Heart left ventricle (tissue), 16 donors: ENCODE data around the gene CDK5. TPM values are rescaled to one million over a fixed set of nuclear protein-coding genes. Genes with fewer than 3 reads are reported as not detected.

Experiments
- ATAC-seq, 4 donors: fragments of 200-7000 bp; cut with Tn5 transposase; one replicate each; pipeline ENCODE4 v1.9.1; 2020 to 2022; ENCODE audit warnings: moderate library complexity in 4 of 4, mild to moderate bottlenecking in 3 of 4, moderate number of reproducible peaks in 1 of 4
- DNase-seq, 5 donors: peaks; one replicate each; pipeline ENCODE4 v3.0.0-alpha.2; 2020
- H3K27ac ChIP-seq, 12 donors: fragments of 200-600 bp; sonication (generic) in 4 of 12; one replicate each; pipeline versions ENCODE4 v1.5.0 to v1.8.0; 2016 to 2022; ENCODE audit warnings: mild to moderate bottlenecking in 2 of 12
- H3K27me3 ChIP-seq, 9 donors: fragments of 200-600 bp; sonication (generic) in 2 of 9; one replicate each; pipeline versions ENCODE4 v1.5.1 to v1.8.0; 2016 to 2022; ENCODE audit warnings: mild to moderate bottlenecking in 3 of 9
- H3K36me3 ChIP-seq, 9 donors: fragments of 200-600 bp; sonication (generic) in 2 of 9; one replicate each; pipeline versions ENCODE4 v1.5.0 to v1.8.0; 2018 to 2022; ENCODE audit warnings: mild to moderate bottlenecking in 2 of 9
- H3K4me1 ChIP-seq, 12 donors: fragments of 200-600 bp; sonication (generic) in 4 of 12; one replicate each; pipeline versions ENCODE4 v1.5.0 to v1.8.0; 2016 to 2022; ENCODE audit warnings: mild to moderate bottlenecking in 3 of 12
- H3K4me3 ChIP-seq, 12 donors: fragments of 200-600 bp; sonication (generic) in 4 of 12; one replicate each; pipeline versions ENCODE4 v1.5.0 to v1.8.0; 2017 to 2022; ENCODE audit warnings: mild to moderate bottlenecking in 9 of 12, moderate library complexity in 4 of 12
- H3K9me3 ChIP-seq, 12 donors: fragments of 200-600 bp; sonication (generic) in 4 of 12; one replicate each; pipeline versions ENCODE4 v1.5.0 to v1.8.0; 2016 to 2022; ENCODE audit warnings: mild to moderate bottlenecking in 1 of 12
- POLR2A ChIP-seq, 2 donors: fragments of 450-650 bp; IDR thresholded peaks; one replicate each; pipeline ENCODE4 v1.6.1; 2017; ENCODE audit warnings: antibody characterized with exemption in 2 of 2, mild to moderate bottlenecking in 2 of 2, moderate library complexity in 2 of 2
- WGBS, 4 donors: extraction: QIAGEN DNeasy Blood & Tissue Kit in 2 of 4; methylation state at CpG; one replicate each; pipeline versions ENCODE4 v1.1.5 to v1.1.7; 2013 to 2018; 5-methylcytosine and 5-hydroxymethylcytosine counted together
- intact Hi-C, 10 donors: fragments of 100-400 bp; cut with DNase I; formaldehyde crosslinking; loops; one replicate each; pipeline versions ENCODE4 v1.11.1 to v1.14.2; 2022
- polyA plus RNA-seq, 2 donors: library from polyadenylated mRNA; stranded (reverse); fragments of 200-250 nt; gene quantifications; one replicate each; pipeline ENCODE4 v1.2.3, GENCODE V29; 2013
- total RNA-seq, 9 donors: library from RNA; depleted of rRNA in 2 of 9; stranded (reverse); fragments of >200 nt in 2 of 9; fragmentation: NEBNext Ultra II Directional in 3 of 9; extraction: Animal tissue kit (Norgen Biotek cat#: 25700) in 3 of 9; gene quantifications; one replicate each; pipeline versions ENCODE4 v1.1.0 to v1.2.4, GENCODE V29; 2016 to 2023
- TF ChIP-seq, protein P1 (sequence below), 12 donors: fragments of 200-600 bp; sonication (generic) in 4 of 12; IDR thresholded peaks; one replicate each; pipeline versions ENCODE4 v1.5.0 to v1.8.0; 2018 to 2022; ENCODE audit warnings: antibody characterized with exemption in 12 of 12, mild to moderate bottlenecking in 5 of 12
- donor health status: ischemic (EF 13 %, LVEDD 7.1; RV severe dilation, severe dysfunction).
- donor health status: healthy with polysubstance abuse.
- donor health status: DM: no; HTN: yes; CAD: no.
- donor health status: DM: no; HTN: no; CAD: no.
- donor health status: ischemic (EF 25% LVEDD 6.9; RV normal size, moderate dysfunction).
- donor health status: ischemic (EF 25% LVEDD 5.7; RV mildly dilated, moderate dysfunction).
- donor health status: healthy.
- donor health status: DM: yes; HTN: yes; CAD: no.
- donor health status: ischemic (EF 35%, LVEDD 5.7; RV mildly dilated, moderate dysfunction).
- donor health status: nonischemic (EF 11% LVEDD 7.7; RV severe dilation, severe dysfunction).
- donor health status: DM: yes; HTN: yes; CAD: no.
- donor health status: PGD.
- donor health status: ischemic (EF 29% LVEDD 5.4; RV normal size, mild dysfunction).
- donor health status: nonischemic (EF 23%, LVEDD 6.1; RV moderate dilation, normal function).

Gene CDK5
- total and polyA plus RNA-seq, 11 donors: 5.6 to 13.7 (median 7.6) TPM

GRCh38 chr7:151064454-151064853 lies 6.8 kb upstream of the CDK5 start:
- ATAC-seq: no peak
- WGBS, 4 donors: 95 to 98% (median 96%) methylated on average over 17 to 18 of the region's 18 CpGs
- TF ChIP-seq, protein P1, sequence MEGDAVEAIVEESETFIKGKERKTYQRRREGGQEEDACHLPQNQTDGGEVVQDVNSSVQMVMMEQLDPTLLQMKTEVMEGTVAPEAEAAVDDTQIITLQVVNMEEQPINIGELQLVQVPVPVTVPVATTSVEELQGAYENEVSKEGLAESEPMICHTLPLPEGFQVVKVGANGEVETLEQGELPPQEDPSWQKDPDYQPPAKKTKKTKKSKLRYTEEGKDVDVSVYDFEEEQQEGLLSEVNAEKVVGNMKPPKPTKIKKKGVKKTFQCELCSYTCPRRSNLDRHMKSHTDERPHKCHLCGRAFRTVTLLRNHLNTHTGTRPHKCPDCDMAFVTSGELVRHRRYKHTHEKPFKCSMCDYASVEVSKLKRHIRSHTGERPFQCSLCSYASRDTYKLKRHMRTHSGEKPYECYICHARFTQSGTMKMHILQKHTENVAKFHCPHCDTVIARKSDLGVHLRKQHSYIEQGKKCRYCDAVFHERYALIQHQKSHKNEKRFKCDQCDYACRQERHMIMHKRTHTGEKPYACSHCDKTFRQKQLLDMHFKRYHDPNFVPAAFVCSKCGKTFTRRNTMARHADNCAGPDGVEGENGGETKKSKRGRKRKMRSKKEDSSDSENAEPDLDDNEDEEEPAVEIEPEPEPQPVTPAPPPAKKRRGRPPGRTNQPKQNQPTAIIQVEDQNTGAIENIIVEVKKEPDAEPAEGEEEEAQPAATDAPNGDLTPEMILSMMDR (IDR thresholded peaks at IDR 0.05): no peak
- TF ChIP-seq POLR2A (IDR thresholded peaks at IDR 0.05): no peak
- H3K9me3 ChIP-seq: no peaks in the 10 kb centered on the region
- intact Hi-C loops: loop anchor here in 1 of 10 donors (10.0 kb wide), 1 partner anchor 50 kb away; no protein-coding TSS in a partner anchor
- H3K4me1 ChIP-seq: peaks cover 9 to 37% (median 30%) of the 10 kb centered on the region in 12 donors
- DNase-seq: no peak
- H3K36me3 ChIP-seq: peaks cover 0 to 61% (median 56%) of the 10 kb centered on the region in 9 donors
- no peaks in the 10 kb centered on the region for H3K27me3 ChIP-seq
- no peak overlapping the region for H3K27ac ChIP-seq
- H3K4me3 ChIP-seq: no peak overlapping the region

GRCh38 chr7:151063212-151063561 lies 5.5 kb upstream of the CDK5 start:
- WGBS, 4 donors: 28 to 54% (median 45%) methylated on average over 5 to 11 of the region's 11 CpGs

DNA sequence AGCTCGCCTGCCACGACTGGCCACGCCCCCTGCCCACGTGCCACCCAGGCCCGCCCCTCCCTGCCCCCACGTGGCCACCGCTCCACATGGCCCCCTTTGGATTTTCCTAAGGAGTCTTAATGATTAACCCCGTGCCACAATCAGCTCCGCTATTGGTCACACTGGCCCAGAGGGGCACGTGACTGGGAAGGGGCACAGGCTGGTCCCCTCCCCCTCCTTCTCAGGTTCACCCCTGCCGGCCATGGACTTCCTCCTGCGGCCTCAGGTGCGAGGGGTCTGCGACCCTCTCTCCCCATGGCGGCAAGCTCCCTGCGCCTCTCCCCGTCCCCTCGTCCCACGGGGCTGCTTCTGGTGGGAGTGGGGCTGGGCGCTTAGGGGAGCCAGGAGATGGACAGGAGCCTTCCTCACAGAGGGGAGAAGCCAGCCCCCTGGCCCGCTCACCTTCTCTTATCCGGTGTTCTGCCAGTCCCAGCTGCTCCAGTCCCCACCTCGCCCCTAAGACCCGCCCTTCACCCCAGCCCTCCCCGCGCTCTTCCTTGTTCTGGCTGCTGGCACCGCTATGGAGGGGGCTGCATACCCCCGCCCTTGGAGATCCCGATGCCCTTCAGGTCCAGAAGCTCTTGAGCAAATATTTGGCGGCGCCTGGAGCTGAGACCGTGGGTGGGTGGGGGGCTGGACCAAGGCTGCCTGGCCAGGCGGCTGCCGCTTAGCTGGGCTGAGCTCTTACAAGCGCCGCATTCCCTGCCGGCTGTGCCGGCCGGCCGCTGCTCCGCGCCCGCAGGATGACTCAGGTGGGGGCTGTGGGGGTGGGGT lies 4.9 kb upstream of the CDK5 start:
- intact Hi-C loops: loop anchor here in 2 of 10 donors (1.0 to 10.0 kb wide), 2 partner anchors 17 to 52 kb away; no protein-coding TSS in a partner anchor
- H3K4me1 ChIP-seq: peaks cover 9 to 47% (median 40%) of the 10 kb centered on the region in 12 donors
- no peaks in the 10 kb centered on the region for H3K27me3 ChIP-seq

More at GRCh38 chr7:151063212-151063561, 5.5 kb upstream of the CDK5 start:
- no peak for TF ChIP-seq POLR2A (IDR thresholded peaks at IDR 0.05)
- TF ChIP-seq, protein P1 (IDR thresholded peaks at IDR 0.05): no peak
- H3K27ac ChIP-seq: peak overlapping the region in 9 of 12 donors; percentile 46 to 99 (median 70)
- H3K4me3 ChIP-seq: peak overlapping the region in 6 of 12 donors; percentile 23 to 30 (median 26)
- no peak for ATAC-seq
- intact Hi-C loops: loop anchor here in 2 of 10 donors (1.0 to 10.0 kb wide), 2 partner anchors 16 to 52 kb away; no protein-coding TSS in a partner anchor
- no peak for DNase-seq
- no peaks in the 10 kb centered on the region for H3K27me3 ChIP-seq
- H3K4me1 ChIP-seq: peaks cover 9 to 46% (median 39%) of the 10 kb centered on the region in 12 donors
- no peaks in the 10 kb centered on the region for H3K9me3 ChIP-seq
- H3K36me3 ChIP-seq: peaks cover 0 to 48% (median 44%) of the 10 kb centered on the region in 9 donors

More for the DNA sequence above, 4.9 kb upstream of the CDK5 start:
- Histone ChIP-seq H3K36me3 (peaks cover 0 to 42% (median 38%) of the 10 kb centered on the region in 9 donors), H3K4me3 (peak overlapping the region in 8 of 12 donors; percentile 12 to 30 (median 24)), H3K9me3 (no peaks in the 10 kb centered on the region), H3K27ac (peak overlapping the region in 10 of 12 donors; percentile 23 to 99 (median 69))
- no peak for TF ChIP-seq POLR2A (IDR thresholded peaks at IDR 0.05)
- TF ChIP-seq, protein P1 (IDR thresholded peaks at IDR 0.05): no peak
- 48 to 57% (median 55%) methylated on average over 27 to 43 of the region's 43 CpGs for WGBS, 4 donors
- ATAC-seq (peak in 2 of 4 donors; percentile 5 to 28), DNase-seq (peak in 1 of 5 donors; percentile 69)
